SK-N-SH (cell line): Measurements from ENCODE around the gene PROM1. TPM values are rescaled to one million over a fixed set of nuclear protein-coding genes. Genes with fewer than 3 reads are reported as not detected.

ENCODE experiments used
- CTCF ChIA-PET: fragments of 300-600, 350-600 bp; formaldehyde crosslinking; extraction: SDS; loops from one replicate; lab custom pipeline; 2021; lab: Yijun Ruan, JAX
- POLR2A ChIA-PET: fragments of 350-600 bp; sonication (Branson Sonifier 250); formaldehyde crosslinking; extraction: SDS; loops from one replicate; lab custom pipeline; 2020; ENCODE audit warnings: antibody characterized with exemption, inconsistent platforms; lab: Yijun Ruan, JAX
- DNase-seq: peaks from one replicate; pipeline ENCODE4 v3.0.0; 2012
- H2AFZ ChIP-seq: fragments of 200-600 bp; sonication (generic); 2 replicates; pipeline ENCODE4 v1.8.1; 2016; ENCODE audit warnings: antibody characterized with exemption, mild to moderate bottlenecking, low read depth
- H3F3A ChIP-seq: fragments of 200-600 bp; sonication (generic); replicated peaks from 2 replicates; pipeline ENCODE3; 2016; ENCODE audit warnings: antibody characterized with exemption, mild to moderate bottlenecking; ENCODE audit not compliant: insufficient read depth
- H3K27ac ChIP-seq, 2 experiments: fragments of 200-500 bp in 1 of 2; fragments of 200-600 bp in 1 of 2; sonication (Bioruptor generic) in 1 of 2; sonication (generic), shearing (Covaris generic) in 1 of 2; 2 replicates each; pipeline versions ENCODE4 v1.5.1 to v1.6.1; 2014 to 2016; ENCODE audit warnings: low read depth in 2 of 2, inconsistent platforms in 1 of 2, low read length in 1 of 2, mild to moderate bottlenecking in 1 of 2, mixed read lengths in 1 of 2
- H3K27me3 ChIP-seq: fragments of 200-600 bp; sonication (generic), shearing (Covaris generic); 2 replicates; pipeline ENCODE4 v1.6.1; 2016; ENCODE audit warnings: mixed run types; ENCODE audit not compliant: insufficient read depth
- H3K36me3 ChIP-seq, 2 experiments: fragments of 200-500 bp in 1 of 2; fragments of 200-600 bp in 1 of 2; sonication (Bioruptor generic) in 1 of 2; sonication (generic) in 1 of 2; replicated peaks in 1 of 2; 2 replicates each; pipeline versions ENCODE3 to v1.5.1; 2014 to 2016; ENCODE audit warnings: low read length in 1 of 2, mild to moderate bottlenecking in 1 of 2; ENCODE audit not compliant: insufficient read depth in 2 of 2, control insufficient read depth in 1 of 2
- H3K4me1 ChIP-seq, 2 experiments: fragments of 200-500 bp in 1 of 2; fragments of 200-600 bp in 1 of 2; sonication (Bioruptor generic) in 1 of 2; sonication (generic), shearing (Covaris generic) in 1 of 2; 2 replicates each; pipeline versions ENCODE4 v1.5.1 to v1.6.1; 2014 to 2016; ENCODE audit warnings: low read depth in 1 of 2, low read length in 1 of 2, mixed run types in 1 of 2; ENCODE audit not compliant: insufficient read depth in 2 of 2, control insufficient read depth in 1 of 2
- H3K4me2 ChIP-seq: fragments of 200-600 bp; sonication (generic), shearing (Covaris generic); 2 replicates; pipeline ENCODE4 v1.6.1; 2017; ENCODE audit warnings: mixed run types
- H3K4me3 ChIP-seq, 2 experiments: fragments of 200-500 bp in 1 of 2; fragments of 200-600 bp in 1 of 2; sonication (Bioruptor generic) in 1 of 2; sonication (generic), shearing (Covaris generic) in 1 of 2; 2 replicates each; pipeline versions ENCODE4 v1.5.1 to v1.8.1; 2014 to 2016; ENCODE audit warnings: low read depth in 2 of 2, inconsistent platforms in 1 of 2, low read length in 1 of 2, mild to moderate bottlenecking in 1 of 2, mixed read lengths in 1 of 2, moderate library complexity in 1 of 2
- H3K79me2 ChIP-seq: fragments of 200-600 bp; sonication (generic); 2 replicates; pipeline ENCODE4 v1.8.1; 2017; ENCODE audit warnings: mild to moderate bottlenecking; ENCODE audit not compliant: insufficient read depth
- H3K9ac ChIP-seq: fragments of 200-600 bp; sonication (generic); 2 replicates; pipeline ENCODE4 v1.6.1; 2017; ENCODE audit warnings: mixed run types
- H3K9me2 ChIP-seq: fragments of 200-600 bp; sonication (generic); 2 replicates; pipeline ENCODE4 v1.6.1; 2017; ENCODE audit warnings: mixed run types
- H3K9me3 ChIP-seq: fragments of 200-600 bp; sonication (generic); 2 replicates; pipeline ENCODE4 v1.6.1; 2017; ENCODE audit warnings: mixed run types, mild to moderate bottlenecking, moderate library complexity
- H4K20me1 ChIP-seq: fragments of 200-600 bp; sonication (generic); 2 replicates; pipeline ENCODE4 v1.6.1; 2017; ENCODE audit warnings: mild to moderate bottlenecking, mixed run types; ENCODE audit not compliant: insufficient read depth
- CTCF ChIP-seq: fragments of 200-600 bp; sonication (generic); IDR thresholded peaks from 2 replicates; pipeline ENCODE4 v1.6.1; 2017; ENCODE audit warnings: antibody characterized with exemption, mild to moderate bottlenecking, moderate library complexity
- ELF1 ChIP-seq: IDR thresholded peaks from 2 replicates; pipeline ENCODE4 v1.4.0; 2012
- EZH2phosphoT487 ChIP-seq: fragments of 200-600 bp; sonication (generic); IDR thresholded peaks from 2 replicates; pipeline ENCODE4 v1.6.1; 2017; ENCODE audit warnings: low read depth, mixed run types, mild to moderate bottlenecking, antibody characterized with exemption, moderate library complexity, borderline replicate concordance
- GABPA ChIP-seq: IDR thresholded peaks from 2 replicates; pipeline ENCODE4 v1.4.0; 2012; ENCODE audit warnings: low read depth, mild to moderate bottlenecking
- GATA2 ChIP-seq: sonication (generic); formaldehyde crosslinking; IDR thresholded peaks from 2 replicates; pipeline ENCODE4 v1.5.0; 2020; ENCODE audit warnings: mild to moderate bottlenecking, missing genetic modification reagents
- MAX ChIP-seq: IDR thresholded peaks from 2 replicates; pipeline ENCODE4 v1.4.0; 2012; ENCODE audit warnings: low read depth
- RAD21 ChIP-seq: IDR thresholded peaks from 2 replicates; pipeline ENCODE4 v1.6.1; 2012; ENCODE audit warnings: mild to moderate bottlenecking, low read length
- RCOR1 ChIP-seq: fragments of 150-350 bp; IDR thresholded peaks from 2 replicates; pipeline ENCODE4 v1.6.1; 2017; ENCODE audit warnings: antibody characterized with exemption, low read length
- REST ChIP-seq: IDR thresholded peaks from 2 replicates; pipeline ENCODE4 v1.6.1; 2012; ENCODE audit warnings: mild to moderate bottlenecking, low read depth, low read length, moderate library complexity
- SIN3A ChIP-seq: IDR thresholded peaks from 2 replicates; pipeline ENCODE4 v1.6.1; 2012; ENCODE audit warnings: low read depth, mild to moderate bottlenecking, low read length, moderate library complexity, borderline replicate concordance
- TAF1 ChIP-seq: IDR thresholded peaks from 2 replicates; pipeline ENCODE4 v1.6.1; 2012; ENCODE audit warnings: low read depth, mild to moderate bottlenecking, low read length, moderate library complexity, borderline replicate concordance
- TEAD4 ChIP-seq: IDR thresholded peaks from 2 replicates; pipeline ENCODE4 v1.4.0; 2012; ENCODE audit warnings: mild to moderate bottlenecking, borderline replicate concordance; ENCODE audit not compliant: insufficient read depth
- USF1 ChIP-seq: IDR thresholded peaks from 2 replicates; pipeline ENCODE4 v1.4.0; 2012; ENCODE audit warnings: low read depth, borderline replicate concordance
- USF2 ChIP-seq: fragments of 150-350 bp; IDR thresholded peaks from 2 replicates; pipeline ENCODE4 v1.6.1; 2017; ENCODE audit warnings: antibody characterized with exemption, low read length, low read depth, borderline replicate concordance
- WGBS: methylation state at CpG from one replicate; pipeline ENCODE4 v1.1.6; 2017; ENCODE audit warnings: low lambda C conversion rate; 5-methylcytosine and 5-hydroxymethylcytosine counted together
- polyA plus RNA-seq, 3 experiments: library from polyadenylated mRNA; depleted of rRNA; stranded (reverse); fragments of >200 nt; gene quantifications; 2 replicates each; pipeline ENCODE4 v1.2.3, GENCODE V29; 2012

Gene PROM1
- polyA plus RNA-seq, 1 of the 3 experiments (the other 2 are of a cell fraction): not detected

GRCh38 chr4:16065066-16065465, 18.8 kb downstream of the PROM1 start:
- CTCF ChIA-PET: interaction anchor here (1.2 kb wide), 1 partner anchor 17 kb away, joined by 5 read pairs; no protein-coding TSS in a partner anchor
- H3K27me3 ChIP-seq: no peaks in the 10 kb centered on the region
- POLR2A ChIA-PET: no interaction called here

More at GRCh38 chr4:16065066-16065465, 18.8 kb downstream of the PROM1 start:
- Histone ChIP-seq H3K4me2 (no peak overlapping the region), H3K9me2 (no peaks in the 10 kb centered on the region), H4K20me1 (no peaks in the 10 kb centered on the region), H3K9me3 (no peaks in the 10 kb centered on the region), H3K9ac (no peak overlapping the region), H3K4me1 (no peaks in the 10 kb centered on the region), H3K27ac (no peak overlapping the region), H3K79me2 (no peaks in the 10 kb centered on the region), H3F3A (no peaks in the 10 kb centered on the region)
- no peak for DNase-seq
- TF ChIP-seq RAD21 (no peak), REST (no peak), TAF1 (no peak), GATA2 (CRISPR knock-in tag) (no peak), EZH2phosphoT487 (no peak), GABPA (no peak), SIN3A (no peak), USF1 (no peak), ELF1 (no peak), TEAD4 (no peak), USF2 (no peak), MAX (no peak), RCOR1 (no peak), CTCF (no peak)
- TF ChIP-seq, all 33 proteins: peak for 0
- H2AFZ ChIP-seq: no peak overlapping the region
- WGBS: 86% methylated on average over 1 of the region's 1 CpG
- H3K4me3 ChIP-seq: no peak overlapping the region
- H3K36me3 ChIP-seq: no peaks in the 10 kb centered on the region
